ENCODE results near the gene RIBC2. TPM values are rescaled to one million over a fixed set of nuclear protein-coding genes. Genes with fewer than 3 reads are reported as not detected.

The RIBC2 gene
- total RNA-seq, 1 experiment from 2014 or later = 2.7 TPM

DNA sequence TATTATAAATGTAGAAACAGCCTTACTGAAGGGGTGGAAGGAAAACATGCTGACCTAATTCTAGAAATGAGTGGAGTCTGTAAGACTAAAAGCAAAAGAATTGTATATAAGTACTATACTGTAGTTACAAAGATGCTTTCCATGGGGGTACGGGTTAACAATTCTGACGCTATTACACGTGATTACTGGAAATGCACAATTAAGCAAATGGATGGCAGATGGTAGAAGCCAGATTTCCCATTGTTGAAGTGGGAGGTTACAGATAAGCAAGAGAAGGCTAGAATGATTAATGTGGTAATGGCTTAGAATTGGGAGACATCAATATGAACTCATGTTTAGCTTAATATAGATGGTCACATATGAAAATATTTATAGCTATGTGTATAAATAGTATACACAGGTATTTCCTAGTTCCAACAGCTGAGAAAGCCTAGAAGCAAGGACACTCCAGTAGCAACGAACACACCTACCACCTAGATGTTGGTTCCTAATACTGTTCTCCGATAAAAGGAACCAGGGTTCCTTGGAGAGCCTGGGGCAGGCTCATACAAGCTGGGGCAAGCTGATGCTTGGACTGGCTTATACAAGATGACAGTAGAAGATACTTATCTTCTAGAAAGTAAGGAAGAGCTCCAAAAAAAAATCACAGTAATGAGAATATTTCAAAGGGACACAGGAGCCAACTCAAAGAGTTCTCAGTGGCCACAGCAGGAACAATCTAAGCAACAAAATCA lies 13.6 kb upstream of the RIBC2 start:
- Histone ChIP-seq H3K9me2 (replicated peaks; ENCODE audit: low read length) (no peaks in the 10 kb centered on the region), H4K20me1 (ENCODE audit: low read length) (no peaks in the 10 kb centered on the region), H3K4me3 (ENCODE audit: low read length) (no peak overlapping the region), H3K79me2 (ENCODE audit: low read length) (no peaks in the 10 kb centered on the region), H3K4me2 (ENCODE audit: low read length) (no peak overlapping the region), H3K9me3 (ENCODE audit: low read length) (no peaks in the 10 kb centered on the region), H3K9ac (ENCODE audit: low read length) (no peak overlapping the region), H3K27ac (ENCODE audit: low read length) (no peak overlapping the region), H3F3A (ENCODE audit: low read length, unreplicated experiment) (no peaks in the 10 kb centered on the region), H3K4me1 (ENCODE audit: insufficient read depth, low read length) (no peaks in the 10 kb centered on the region), H3K36me3 (ENCODE audit: low read depth, low read length) (no peaks in the 10 kb centered on the region), H2AFZ (ENCODE audit: low read length) (no peak overlapping the region), H3K27me3 (ENCODE audit: low read length) (no peaks in the 10 kb centered on the region)
- intact Hi-C loops (cut with micrococcal nuclease) = no loop called here
- ATAC-seq (no peak), DNase-seq (no peak)
- TF ChIP-seq EZH2 (IDR thresholded peaks at IDR 0.05; ENCODE audit: low read length, unreplicated experiment) (no peak), EZH2phosphoT487 (IDR thresholded peaks at IDR 0.05; ENCODE audit: borderline replicate concordance, low read length) (no peak)
- TF ChIP-seq, protein P1, sequence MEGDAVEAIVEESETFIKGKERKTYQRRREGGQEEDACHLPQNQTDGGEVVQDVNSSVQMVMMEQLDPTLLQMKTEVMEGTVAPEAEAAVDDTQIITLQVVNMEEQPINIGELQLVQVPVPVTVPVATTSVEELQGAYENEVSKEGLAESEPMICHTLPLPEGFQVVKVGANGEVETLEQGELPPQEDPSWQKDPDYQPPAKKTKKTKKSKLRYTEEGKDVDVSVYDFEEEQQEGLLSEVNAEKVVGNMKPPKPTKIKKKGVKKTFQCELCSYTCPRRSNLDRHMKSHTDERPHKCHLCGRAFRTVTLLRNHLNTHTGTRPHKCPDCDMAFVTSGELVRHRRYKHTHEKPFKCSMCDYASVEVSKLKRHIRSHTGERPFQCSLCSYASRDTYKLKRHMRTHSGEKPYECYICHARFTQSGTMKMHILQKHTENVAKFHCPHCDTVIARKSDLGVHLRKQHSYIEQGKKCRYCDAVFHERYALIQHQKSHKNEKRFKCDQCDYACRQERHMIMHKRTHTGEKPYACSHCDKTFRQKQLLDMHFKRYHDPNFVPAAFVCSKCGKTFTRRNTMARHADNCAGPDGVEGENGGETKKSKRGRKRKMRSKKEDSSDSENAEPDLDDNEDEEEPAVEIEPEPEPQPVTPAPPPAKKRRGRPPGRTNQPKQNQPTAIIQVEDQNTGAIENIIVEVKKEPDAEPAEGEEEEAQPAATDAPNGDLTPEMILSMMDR (conservative IDR thresholded peaks at IDR 0.05; ENCODE audit: low read depth, low read length) = no peak
- POLR2A ChIA-PET (ENCODE audit: unreplicated experiment) = no interaction called here
- CTCF ChIA-PET = interaction anchor here (0.6 kb wide), 1 partner anchor 132 kb away, joined by 4 read pairs; no protein-coding TSS in a partner anchor
- BruUV-seq (replicated peaks) = no TSS peak

- ATAC-seq = no peak
- ChIA-PET CTCF (no interaction called here), POLR2A (ENCODE audit: unreplicated experiment) (no interaction called here)
- H4K20me1 ChIP-seq (ENCODE audit: low read length) = no peaks in the 10 kb centered on the region
- H3K9ac ChIP-seq (ENCODE audit: low read length) = no peak overlapping the region
- H3F3A ChIP-seq (ENCODE audit: low read length, unreplicated experiment) = no peaks in the 10 kb centered on the region
- H3K27ac ChIP-seq (ENCODE audit: low read length) = no peak overlapping the region
- H3K4me1 ChIP-seq (ENCODE audit: insufficient read depth, low read length) = no peaks in the 10 kb centered on the region
- H2AFZ ChIP-seq (ENCODE audit: low read length) = no peak overlapping the region
- intact Hi-C loops (cut with micrococcal nuclease) = no loop called here
- no TSS peak for BruUV-seq (replicated peaks)
- no peak overlapping the region for H3K4me3 ChIP-seq (ENCODE audit: low read length)
- no peaks in the 10 kb centered on the region for H3K36me3 ChIP-seq (ENCODE audit: low read depth, low read length)
- H3K9me3 ChIP-seq (ENCODE audit: low read length) = no peaks in the 10 kb centered on the region
- H3K9me2 ChIP-seq (replicated peaks; ENCODE audit: low read length) = no peaks in the 10 kb centered on the region
- no peaks in the 10 kb centered on the region for H3K79me2 ChIP-seq (ENCODE audit: low read length)
- DNase-seq = no peak
- no peak overlapping the region for H3K4me2 ChIP-seq (ENCODE audit: low read length)
- TF ChIP-seq EZH2phosphoT487 (IDR thresholded peaks at IDR 0.05; ENCODE audit: borderline replicate concordance, low read length) (no peak), EZH2 (IDR thresholded peaks at IDR 0.05; ENCODE audit: low read length, unreplicated experiment) (no peak)
- TF ChIP-seq, protein P1 (conservative IDR thresholded peaks at IDR 0.05; ENCODE audit: low read depth, low read length) = no peak
- H3K27me3 ChIP-seq (ENCODE audit: low read length) = no peaks in the 10 kb centered on the region
Measured at GRCh38 chr22:45402466-45402985, 11.0 kb upstream of the RIBC2 start.

GRCh38 chr22:45407793-45408192 lies 5.7 kb upstream of the RIBC2 start:
- POLR2A ChIA-PET (ENCODE audit: unreplicated experiment) = no interaction called here
- no TSS peak for BruUV-seq (replicated peaks)

More at GRCh38 chr22:45407793-45408192, 5.7 kb upstream of the RIBC2 start:
- Histone ChIP-seq H3K4me1 (ENCODE audit: insufficient read depth, low read length) (no peaks in the 10 kb centered on the region), H3K9me3 (ENCODE audit: low read length) (no peaks in the 10 kb centered on the region), H3K27me3 (ENCODE audit: low read length) (no peaks in the 10 kb centered on the region), H3K27ac (ENCODE audit: low read length) (no peak overlapping the region), H3K9ac (ENCODE audit: low read length) (no peak overlapping the region), H3K79me2 (ENCODE audit: low read length) (no peaks in the 10 kb centered on the region), H3K36me3 (ENCODE audit: low read depth, low read length) (no peaks in the 10 kb centered on the region), H3F3A (ENCODE audit: low read length, unreplicated experiment) (no peaks in the 10 kb centered on the region), H3K4me2 (ENCODE audit: low read length) (no peak overlapping the region), H2AFZ (ENCODE audit: low read length) (no peak overlapping the region), H4K20me1 (ENCODE audit: low read length) (no peaks in the 10 kb centered on the region), H3K4me3 (ENCODE audit: low read length) (no peak overlapping the region), H3K9me2 (replicated peaks; ENCODE audit: low read length) (no peaks in the 10 kb centered on the region)
- TF ChIP-seq, protein P1 (conservative IDR thresholded peaks at IDR 0.05; ENCODE audit: low read depth, low read length) = no peak
- TF ChIP-seq EZH2phosphoT487 (IDR thresholded peaks at IDR 0.05; ENCODE audit: borderline replicate concordance, low read length) = no peak
- TF ChIP-seq EZH2 (IDR thresholded peaks at IDR 0.05; ENCODE audit: low read length, unreplicated experiment) = no peak
- CTCF ChIA-PET = no interaction called here
- ATAC-seq (no peak), DNase-seq (no peak)
- intact Hi-C loops (cut with micrococcal nuclease) = no loop called here

All from PC-3 (cell line).